Endothelial cell of umbilical vein (primary cell): Measurements from ENCODE around the gene ETNK2. TPM values are rescaled to one million over a fixed set of nuclear protein-coding genes. Genes with fewer than 3 reads are reported as not detected.

Experiments used
- BruUV-seq: library from RNA; stranded (reverse); fragments of 400-500 nt; replicated peaks from 2 replicates; lab custom pipeline; 2021; lab: Mats Ljungman, UMichigan
- CTCF ChIA-PET: fragments of 300-600, 350-600 bp; sonication (Branson Sonifier 250); formaldehyde crosslinking; loops from one replicate; lab custom pipeline; 2021; ENCODE audit warnings: antibody characterized with exemption, inconsistent platforms; lab: Charles Lee
- POLR2A ChIA-PET: fragments of 300-600, 350-600 bp; sonication (Branson Sonifier 250); formaldehyde crosslinking; loops from one replicate; lab custom pipeline; 2021; ENCODE audit warnings: antibody characterized with exemption, inconsistent platforms; lab: Charles Lee
- DNase-seq: peaks from one replicate; pipeline ENCODE4 v3.0.0-alpha.2; 2011; ENCODE audit warnings: low read depth, low spot score
- FAIRE-seq: peaks from 2 replicates; lab custom pipeline; 2011; peaks lifted over from hg19 to GRCh38; lab: Jason Lieb, UNC
- H2AFZ ChIP-seq: 2 replicates; pipeline ENCODE4 v1.6.0; 2012; ENCODE audit warnings: low read depth, low read length, control low read depth, inconsistent platforms
- H3K27ac ChIP-seq: 2 replicates; pipeline ENCODE4 v1.5.1; 2011; ENCODE audit warnings: low read depth, mild to moderate bottlenecking, control low read depth, low read length, moderate library complexity; ENCODE audit not compliant: insufficient read depth
- H3K27me3 ChIP-seq, 2 experiments: 2 replicates each; pipeline versions ENCODE4 v1.6.0 to v1.6.1; 2011; ENCODE audit warnings: low read length in 2 of 2, mixed read lengths in 1 of 2; ENCODE audit not compliant: control insufficient read depth in 2 of 2, insufficient read depth in 2 of 2
- H3K36me3 ChIP-seq, 2 experiments: 2 replicates in 1 of 2; 3 replicates in 1 of 2; pipeline ENCODE4 v1.5.1; 2011; ENCODE audit warnings: low read length in 2 of 2, mild to moderate bottlenecking in 1 of 2, moderate library complexity in 1 of 2; ENCODE audit not compliant: control insufficient read depth in 2 of 2, insufficient read depth in 2 of 2; ENCODE audit errors: extremely low read depth in 1 of 2
- H3K4me1 ChIP-seq: 3 replicates; pipeline ENCODE4 v1.5.1; 2011; ENCODE audit warnings: mild to moderate bottlenecking, low read length; ENCODE audit not compliant: control insufficient read depth, insufficient read depth; ENCODE audit errors: extremely low read depth
- H3K4me2 ChIP-seq: 2 replicates; pipeline ENCODE4 v1.6.1; 2011; ENCODE audit warnings: low read length, control low read depth, mixed read lengths; ENCODE audit not compliant: insufficient read depth
- H3K4me3 ChIP-seq, 3 experiments: fragments of 200-600 bp in 1 of 3; sonication (generic), shearing (Covaris generic) in 1 of 3; replicated peaks in 1 of 3; 2 replicates each; pipeline ENCODE4 v1.5.1; 2011 to 2016; ENCODE audit warnings: control low read depth in 3 of 3, low read length in 3 of 3, mild to moderate bottlenecking in 2 of 3, inconsistent platforms in 1 of 3, low read depth in 1 of 3, moderate library complexity in 1 of 3; ENCODE audit not compliant: insufficient read depth in 1 of 3
- H3K79me2 ChIP-seq: 2 replicates; pipeline ENCODE4 v1.6.0; 2012; ENCODE audit warnings: low read length, inconsistent platforms; ENCODE audit not compliant: control insufficient read depth, insufficient read depth
- H3K9ac ChIP-seq: replicated peaks from 2 replicates; pipeline ENCODE3; 2011; ENCODE audit warnings: low read length, control low read depth; ENCODE audit not compliant: insufficient read depth; ENCODE audit errors: extremely low read depth
- H3K9me1 ChIP-seq: replicated peaks from 3 replicates; pipeline ENCODE4 v1.6.0; 2011; ENCODE audit warnings: mild to moderate bottlenecking, low read length; ENCODE audit not compliant: control insufficient read depth, insufficient read depth; ENCODE audit errors: extremely low read depth
- H3K9me3 ChIP-seq: replicated peaks from 2 replicates; pipeline ENCODE4 v1.5.1; 2012; ENCODE audit warnings: low read length, inconsistent platforms; ENCODE audit not compliant: control insufficient read depth, insufficient read depth
- H4K20me1 ChIP-seq: replicated peaks from 2 replicates; pipeline ENCODE3; 2011; ENCODE audit warnings: mild to moderate bottlenecking, low read length; ENCODE audit not compliant: control insufficient read depth, insufficient read depth; ENCODE audit errors: extremely low read depth
- EZH2 ChIP-seq: IDR thresholded peaks from 2 replicates; pipeline ENCODE4 v1.6.1; 2012; ENCODE audit warnings: borderline replicate concordance, low read depth, mild to moderate bottlenecking, moderate library complexity, low read length, inconsistent platforms; ENCODE audit not compliant: severe bottlenecking
- FOS ChIP-seq: IDR thresholded peaks from 2 replicates; pipeline ENCODE4 v1.6.1; 2011; ENCODE audit warnings: mild to moderate bottlenecking, low read length, moderate library complexity, borderline replicate concordance; ENCODE audit not compliant: insufficient read depth
- GATA2 ChIP-seq: IDR thresholded peaks from 2 replicates; pipeline ENCODE4 v1.7.0; 2011; ENCODE audit warnings: low read depth, mild to moderate bottlenecking, moderate library complexity, mixed read lengths, low read length; ENCODE audit not compliant: insufficient read length, insufficient read depth
- JUN ChIP-seq: IDR thresholded peaks from 2 replicates; pipeline ENCODE4 v1.6.1; 2011; ENCODE audit warnings: borderline replicate concordance, low read depth; ENCODE audit not compliant: insufficient read length, insufficient read depth
- MYC ChIP-seq: IDR thresholded peaks from one replicate; pipeline ENCODE4 v1.6.1; 2011; ENCODE audit warnings: mild to moderate bottlenecking, low read depth, low read length
- POLR2A ChIP-seq: IDR thresholded peaks from 2 replicates; pipeline ENCODE4 v1.6.1; 2012; ENCODE audit warnings: low read depth, mild to moderate bottlenecking, control low read depth, low read length
- POLR2AphosphoS5 ChIP-seq: IDR thresholded peaks from 2 replicates; pipeline ENCODE4 v1.6.1; 2012; ENCODE audit warnings: low read depth, mild to moderate bottlenecking, control low read depth, low read length, moderate library complexity; ENCODE audit not compliant: insufficient read depth
- dilution Hi-C: fragments of 300-500 bp; cut with MboI; formaldehyde crosslinking; loops from one replicate; pipeline ENCODE4 v1.15.0; 2019; ENCODE audit warnings: low sequenced_read_pairs; ENCODE audit not compliant: extremely low pct_ligation_motif_present
- intact Hi-C: fragments of 100-400 bp; cut with micrococcal nuclease; formaldehyde crosslinking; loops from one replicate; pipeline ENCODE4 v1.10.0; 2022
- polyA plus RNA-seq, 4 experiments: library from polyadenylated mRNA; depleted of rRNA in 3 of 4; stranded (reverse) in 3 of 4; unstranded in 1 of 4; fragments of >200 nt; gene quantifications; 2 replicates each; pipeline versions ENCODE4 v1.2.1 to v1.2.3, GENCODE V29; 2011 to 2012; ENCODE audit warnings: missing spikeins in 1 of 4
- total RNA-seq: library from RNA; stranded (reverse); gene quantifications from 2 replicates; pipeline ENCODE4 v1.2.3, GENCODE V29; 2021
- TF ChIP-seq, protein P1 (sequence below), 2 donors: IDR thresholded peaks; 1 replicate in 1 of 2; 2 replicates in 1 of 2; pipeline ENCODE4 v1.5.1; 2011; ENCODE audit warnings: low read length in 2 of 2, mild to moderate bottlenecking in 2 of 2, moderate library complexity in 2 of 2, control low read depth in 1 of 2, inconsistent platforms in 1 of 2, low read depth in 1 of 2; ENCODE audit not compliant: insufficient read depth in 1 of 2; ENCODE audit errors: extremely low read depth in 1 of 2
- TF ChIP-seq, protein P2 (sequence below): IDR thresholded peaks from 2 replicates; pipeline ENCODE4 v1.6.1; 2011; ENCODE audit not compliant: insufficient read depth, insufficient read length

The ETNK2 gene
- total and polyA plus RNA-seq, 2 donors (not counting 3 experiments of a cell fraction or from before 2014, with no cell fraction given): 13.5 to 27.5 TPM

- BruUV-seq: no TSS peak
- H3K4me3 ChIP-seq: no peak overlapping the region
- H3K4me2 ChIP-seq: no peak overlapping the region
- no peak overlapping the region for H3K27ac ChIP-seq
- FAIRE-seq (no peak), DNase-seq (no peak)
- POLR2A ChIA-PET: no interaction called here
- no peaks in the 10 kb centered on the region for H3K9me3 ChIP-seq
- H3K27me3 ChIP-seq: no peaks in the 10 kb centered on the region
- CTCF ChIA-PET: interaction anchor here (1.2 to 2.3 kb wide), 4 partner anchors 9 to 54 kb away, joined by 3 to 10 read pairs (median 5); no protein-coding TSS in a partner anchor
- no peaks in the 10 kb centered on the region for H4K20me1 ChIP-seq
- intact Hi-C loops: no loop called here
- dilution Hi-C loops: loop anchor here (25.0 kb wide), 1 partner anchor 184 kb away; no protein-coding TSS in a partner anchor
- no peaks in the 10 kb centered on the region for H3K9me1 ChIP-seq
- no peak overlapping the region for H2AFZ ChIP-seq
- TF ChIP-seq, protein P1, sequence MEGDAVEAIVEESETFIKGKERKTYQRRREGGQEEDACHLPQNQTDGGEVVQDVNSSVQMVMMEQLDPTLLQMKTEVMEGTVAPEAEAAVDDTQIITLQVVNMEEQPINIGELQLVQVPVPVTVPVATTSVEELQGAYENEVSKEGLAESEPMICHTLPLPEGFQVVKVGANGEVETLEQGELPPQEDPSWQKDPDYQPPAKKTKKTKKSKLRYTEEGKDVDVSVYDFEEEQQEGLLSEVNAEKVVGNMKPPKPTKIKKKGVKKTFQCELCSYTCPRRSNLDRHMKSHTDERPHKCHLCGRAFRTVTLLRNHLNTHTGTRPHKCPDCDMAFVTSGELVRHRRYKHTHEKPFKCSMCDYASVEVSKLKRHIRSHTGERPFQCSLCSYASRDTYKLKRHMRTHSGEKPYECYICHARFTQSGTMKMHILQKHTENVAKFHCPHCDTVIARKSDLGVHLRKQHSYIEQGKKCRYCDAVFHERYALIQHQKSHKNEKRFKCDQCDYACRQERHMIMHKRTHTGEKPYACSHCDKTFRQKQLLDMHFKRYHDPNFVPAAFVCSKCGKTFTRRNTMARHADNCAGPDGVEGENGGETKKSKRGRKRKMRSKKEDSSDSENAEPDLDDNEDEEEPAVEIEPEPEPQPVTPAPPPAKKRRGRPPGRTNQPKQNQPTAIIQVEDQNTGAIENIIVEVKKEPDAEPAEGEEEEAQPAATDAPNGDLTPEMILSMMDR (IDR thresholded peaks at IDR 0.05; ENCODE audit: extremely low read depth in 1 of 2, insufficient read depth in 1 of 2, low read depth in 1 of 2, low read length in 2 of 2): no peak
- no peak for TF ChIP-seq POLR2A
- TF ChIP-seq, protein P2, sequence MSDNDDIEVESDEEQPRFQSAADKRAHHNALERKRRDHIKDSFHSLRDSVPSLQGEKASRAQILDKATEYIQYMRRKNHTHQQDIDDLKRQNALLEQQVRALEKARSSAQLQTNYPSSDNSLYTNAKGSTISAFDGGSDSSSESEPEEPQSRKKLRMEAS: no peak
- no peak for TF ChIP-seq FOS
- no peak for TF ChIP-seq POLR2AphosphoS5
- TF ChIP-seq MYC: no peak
- TF ChIP-seq GATA2: no peak
- TF ChIP-seq JUN: no peak
- no peak for TF ChIP-seq EZH2
- peaks cover 5% of the 10 kb centered on the region for H3K4me1 ChIP-seq
- no peaks in the 10 kb centered on the region for H3K36me3 ChIP-seq
- H3K9ac ChIP-seq: no peak overlapping the region
- H3K79me2 ChIP-seq: no peaks in the 10 kb centered on the region
These were observed 1.8 kb upstream of the ETNK2 start for GRCh38 chr1:204153667-204154066.
